HCT116 (cell line): ENCODE measurements around the gene PADI3. TPM values are rescaled to one million over a fixed set of nuclear protein-coding genes. Genes with fewer than 3 reads are reported as not detected.

Experiments used
- ATAC-seq: fragments of 200-7000 bp; cut with Tn5 transposase; 2 replicates; pipeline ENCODE4 v1.9.1; 2020; ENCODE audit warnings: mild to moderate bottlenecking, moderate library complexity
- BruUV-seq: library from RNA; stranded (reverse); fragments of 400-500 nt; replicated peaks from 2 replicates; lab custom pipeline; 2021; lab: Mats Ljungman, UMichigan
- CTCF ChIA-PET: fragments of 300-600 bp; sonication (Branson Sonifier 250); formaldehyde crosslinking; loops from one replicate; lab custom pipeline; 2021; ENCODE audit warnings: antibody characterized with exemption; lab: Charles Lee
- POLR2A ChIA-PET: fragments of 300-600, 350-600 bp; sonication (Branson Sonifier 250); formaldehyde crosslinking; loops from one replicate; lab custom pipeline; 2021; ENCODE audit warnings: antibody characterized with exemption; lab: Charles Lee
- RAD21 ChIA-PET, 2 experiments: fragments of 300-600 bp; sonication (Branson Sonifier 250); formaldehyde crosslinking; loops; one replicate each; lab custom pipeline; 2023; ENCODE audit warnings: low total read pairs in 2 of 2; ENCODE audit not compliant: uncharacterized antibody in 2 of 2, unreplicated experiment in 2 of 2, low non-redundant PET in 1 of 2; lab: Charles Lee
- DNase-seq: peaks from one replicate; pipeline ENCODE4 v3.0.0-alpha.2; 2010; ENCODE audit warnings: low read depth, low spot score
- H2AFZ ChIP-seq: fragments of 200-600 bp; shearing (Covaris generic), sonication (generic); 2 replicates; pipeline ENCODE4 v1.6.1; 2017; ENCODE audit warnings: low read depth, mixed run types, mixed read lengths, antibody characterized with exemption, low read length; ENCODE audit not compliant: poor library complexity, severe bottlenecking
- H3K27ac ChIP-seq: 2 replicates; pipeline ENCODE4 v1.5.1; 2012; ENCODE audit warnings: low read depth, low read length
- H3K27me3 ChIP-seq: fragments of 200-600 bp; sonication (generic); 2 replicates; pipeline ENCODE4 v1.6.1; 2016; ENCODE audit warnings: mixed run types, low read length, mixed read lengths; ENCODE audit not compliant: insufficient read depth
- H3K36me3 ChIP-seq, 2 experiments: fragments of 200-500 bp in 1 of 2; fragments of 200-600 bp in 1 of 2; sonication (Bioruptor generic) in 1 of 2; sonication (generic) in 1 of 2; 2 replicates each; pipeline versions ENCODE4 v1.5.1 to v1.6.1; 2014 to 2016; ENCODE audit warnings: low read length in 2 of 2, inconsistent platforms in 1 of 2, mixed read lengths in 1 of 2, mixed run types in 1 of 2; ENCODE audit not compliant: insufficient read depth in 2 of 2, control insufficient read depth in 1 of 2
- H3K4me1 ChIP-seq, 2 experiments: fragments of 200-600 bp in 1 of 2; sonication (generic) in 1 of 2; 2 replicates each; pipeline versions ENCODE4 v1.5.1 to v1.6.1; 2012 to 2017; ENCODE audit warnings: low read length in 2 of 2, inconsistent platforms in 1 of 2, mild to moderate bottlenecking in 1 of 2, mixed read lengths in 1 of 2, mixed run types in 1 of 2, moderate library complexity in 1 of 2; ENCODE audit not compliant: insufficient read depth in 2 of 2, control insufficient read depth in 1 of 2
- H3K4me2 ChIP-seq: fragments of 200-600 bp; sonication (generic); 2 replicates; pipeline ENCODE4 v1.6.1; 2017; ENCODE audit warnings: mixed run types, low read length, mixed read lengths
- H3K4me3 ChIP-seq, 2 experiments: fragments of 200-600 bp in 1 of 2; sonication (generic) in 1 of 2; replicated peaks in 1 of 2; 2 replicates each; pipeline ENCODE4 v1.5.1; 2011 to 2016; ENCODE audit warnings: low read length in 2 of 2, control low read depth in 1 of 2, low read depth in 1 of 2, mild to moderate bottlenecking in 1 of 2, mixed read lengths in 1 of 2, mixed run types in 1 of 2
- H3K79me2 ChIP-seq: fragments of 200-600 bp; sonication (generic); 2 replicates; pipeline ENCODE4 v1.6.1; 2017; ENCODE audit warnings: mild to moderate bottlenecking, mixed run types, low read length, moderate library complexity, mixed read lengths; ENCODE audit not compliant: insufficient read depth
- H3K9ac ChIP-seq: fragments of 200-600 bp; sonication (generic); 2 replicates; pipeline ENCODE4 v1.6.1; 2016; ENCODE audit warnings: low read length, mixed read lengths
- H3K9me2 ChIP-seq: fragments of 200-600 bp; sonication (generic), shearing (Covaris generic); 2 replicates; pipeline ENCODE4 v1.6.1; 2017; ENCODE audit warnings: mixed run types, mild to moderate bottlenecking, moderate library complexity; ENCODE audit not compliant: insufficient read depth
- H3K9me3 ChIP-seq, 2 experiments: fragments of 200-500 bp in 1 of 2; fragments of 200-600 bp in 1 of 2; sonication (Bioruptor generic) in 1 of 2; sonication (generic) in 1 of 2; 2 replicates each; pipeline ENCODE4 v1.6.1; 2014 to 2017; ENCODE audit warnings: low read length in 2 of 2, mixed read lengths in 2 of 2, inconsistent platforms in 1 of 2, low read depth in 1 of 2, mild to moderate bottlenecking in 1 of 2, mixed run types in 1 of 2, moderate library complexity in 1 of 2; ENCODE audit not compliant: control insufficient read depth in 1 of 2, insufficient read depth in 1 of 2
- H4K20me1 ChIP-seq: fragments of 200-600 bp; sonication (generic), shearing (Covaris generic); 2 replicates; pipeline ENCODE4 v1.6.1; 2017; ENCODE audit warnings: mixed run types, mild to moderate bottlenecking, moderate library complexity; ENCODE audit not compliant: insufficient read depth
- EZH2 ChIP-seq: fragments of 200-600 bp; sonication (generic); IDR thresholded peaks from 2 replicates; pipeline ENCODE4 v1.6.1; 2017; ENCODE audit warnings: antibody characterized with exemption, mixed run types
- FOSL1 ChIP-seq: IDR thresholded peaks from 2 replicates; pipeline ENCODE4 v1.6.1; 2012; ENCODE audit warnings: low read depth
- JUND ChIP-seq: IDR thresholded peaks from 2 replicates; pipeline ENCODE4 v1.6.1; 2012
- MAX ChIP-seq: IDR thresholded peaks from 2 replicates; pipeline ENCODE4 v1.6.1; 2012
- POLR2A ChIP-seq: IDR thresholded peaks from 2 replicates; pipeline ENCODE4 v1.7.0; 2011; ENCODE audit warnings: borderline replicate concordance; ENCODE audit not compliant: insufficient read depth, insufficient read length; ENCODE audit errors: extremely low read depth
- RAD21 ChIP-seq: IDR thresholded peaks from 2 replicates; pipeline ENCODE4 v1.6.1; 2012; ENCODE audit warnings: low read depth, mild to moderate bottlenecking
- REST ChIP-seq: IDR thresholded peaks from 2 replicates; pipeline ENCODE4 v1.6.1; 2012; ENCODE audit warnings: low read depth
- TCF7L2 ChIP-seq: IDR thresholded peaks from 2 replicates; pipeline ENCODE4 v1.7.0; 2011; ENCODE audit warnings: borderline replicate concordance, inconsistent platforms; ENCODE audit not compliant: insufficient read depth, insufficient read length; ENCODE audit errors: extremely low read depth
- ZBTB33 ChIP-seq: IDR thresholded peaks from 2 replicates; pipeline ENCODE4 v1.6.1; 2011; ENCODE audit warnings: mild to moderate bottlenecking, low read length, moderate library complexity; ENCODE audit not compliant: insufficient replicate concordance; ENCODE audit errors: extremely low read depth
- ZFX ChIP-seq: fragments of 450-650 bp; IDR thresholded peaks from 2 replicates; pipeline ENCODE4 v1.6.1; 2017
- intact Hi-C: fragments of 100-400 bp; cut with micrococcal nuclease; formaldehyde crosslinking; loops from 2 replicates; pipeline ENCODE4 v1.10.0; 2022
- total RNA-seq: library from RNA; stranded (reverse); gene quantifications from one replicate; pipeline ENCODE4 v1.2.1, GENCODE V29; 2021; ENCODE audit not compliant: unreplicated experiment

Gene PADI3
- total RNA-seq, 1 experiment from 2014 or later: 0.93 TPM

GRCh38 chr1:17296086-17296485, 47.2 kb downstream of the PADI3 start:
- RAD21 ChIA-PET: no interaction called here
- CTCF ChIA-PET: no interaction called here
- Histone ChIP-seq H3K36me3 (no peaks in the 10 kb centered on the region), H3K27ac (no peak overlapping the region), H3K4me2 (no peak overlapping the region), H3K9ac (no peak overlapping the region), H3K79me2 (no peaks in the 10 kb centered on the region), H3K9me2 (no peaks in the 10 kb centered on the region), H3K9me3 (peaks cover 5 to 8% of the 10 kb centered on the region in 2 experiments; a peak in 2 of 4 replicates), H2AFZ (no peak overlapping the region), H4K20me1 (no peaks in the 10 kb centered on the region), H3K4me1 (peaks cover 10% of the 10 kb centered on the region in 2 experiments), H3K4me3 (no peak overlapping the region), H3K27me3 (no peaks in the 10 kb centered on the region; the same call in 1 of the 2 replicates)
- TF ChIP-seq RAD21 (no peak), FOSL1 (no peak), MAX (no peak), ZBTB33 (no peak), POLR2A (no peak), REST (no peak), ZFX (no peak), JUND (no peak), TCF7L2 (no peak), EZH2 (no peak)
- POLR2A ChIA-PET: no interaction called here
- intact Hi-C loops: no loop called here
- ATAC-seq: no peak
- DNase-seq: no peak
- BruUV-seq: no TSS peak
